Activated T-cell treated with anti-CD3 and anti-CD28 coated beads, Interleukin-2, amount 50 U/mL, for 4 hours (primary cell): ENCODE data around the gene JDP2. TPM values are rescaled to one million over a fixed set of nuclear protein-coding genes. Genes with fewer than 3 reads are reported as not detected.

Experiments
- ATAC-seq, 2 donors: fragments of 200-7000 bp; cut with Tn5 transposase; one replicate each; pipeline ENCODE4 v1.10.0; 2021
- DNase-seq: peaks from one replicate; pipeline ENCODE4 v3.0.0-alpha.2; 2020
- H3K27me3 Mint-ChIP-seq: one replicate; pipeline ENCODE4 v1.8.0; 2021; ENCODE audit warnings: low read depth, mixed read lengths
- H3K36me3 Mint-ChIP-seq: one replicate; pipeline ENCODE4 v1.8.0; 2022; ENCODE audit warnings: mixed read lengths; ENCODE audit not compliant: insufficient read depth
- H3K4me1 Mint-ChIP-seq: one replicate; pipeline ENCODE4 v1.8.0; 2021; ENCODE audit warnings: low read depth, mixed read lengths
- H3K4me3 Mint-ChIP-seq: one replicate; pipeline ENCODE4 v1.8.0; 2021; ENCODE audit warnings: mild to moderate bottlenecking, moderate library complexity, mixed read lengths
- H3K9me3 Mint-ChIP-seq: one replicate; pipeline ENCODE4 v1.8.0; 2021; ENCODE audit warnings: mixed read lengths
- total RNA-seq, 3 donors: library from RNA; stranded (reverse); gene quantifications; one replicate each; pipeline ENCODE4 v1.2.1, GENCODE V29; 2021

The JDP2 gene
- total RNA-seq, 3 donors from 2014 or later = 0.61 to 1.3 (median 1.3) TPM

GRCh38 chr14:75450381-75451276 lies 22.8 kb downstream of the JDP2 start:
- DNase-seq = no peak
- ATAC-seq = no peak
- no peaks in the 10 kb centered on the region for H3K36me3 Mint-ChIP-seq
- no peaks in the 10 kb centered on the region for H3K9me3 Mint-ChIP-seq
- no peaks in the 10 kb centered on the region for H3K4me1 Mint-ChIP-seq
- H3K4me3 Mint-ChIP-seq = no peak overlapping the region
- peaks cover 5% of the 10 kb centered on the region for H3K27me3 Mint-ChIP-seq

- ATAC-seq = no peak
- H3K4me1 Mint-ChIP-seq = no peaks in the 10 kb centered on the region
- no peaks in the 10 kb centered on the region for H3K36me3 Mint-ChIP-seq
- H3K4me3 Mint-ChIP-seq = no peak overlapping the region
- no peaks in the 10 kb centered on the region for H3K9me3 Mint-ChIP-seq
- H3K27me3 Mint-ChIP-seq = peaks cover 5% of the 10 kb centered on the region
- no peak for DNase-seq
Measured at GRCh38 chr14:75452324-75452723, 24.5 kb downstream of the JDP2 start.

GRCh38 chr14:75452900-75453816 lies 25.3 kb downstream of the JDP2 start:
- Mint-ChIP-seq H3K36me3 (no peaks in the 10 kb centered on the region), H3K4me1 (no peaks in the 10 kb centered on the region), H3K27me3 (peaks cover 5% of the 10 kb centered on the region), H3K4me3 (no peak overlapping the region), H3K9me3 (no peaks in the 10 kb centered on the region)
- DNase-seq (no peak), ATAC-seq (no peak)

GRCh38 chr14:75453817-75454434 lies 26.1 kb downstream of the JDP2 start:
- Mint-ChIP-seq H3K4me1 (peaks cover 5% of the 10 kb centered on the region), H3K9me3 (no peaks in the 10 kb centered on the region), H3K36me3 (no peaks in the 10 kb centered on the region), H3K27me3 (peaks cover 5% of the 10 kb centered on the region), H3K4me3 (no peak overlapping the region)
- DNase-seq (no peak), ATAC-seq (no peak)

- Mint-ChIP-seq H3K4me1 (peaks cover 7% of the 10 kb centered on the region), H3K27me3 (peaks cover 5% of the 10 kb centered on the region), H3K4me3 (no peak overlapping the region), H3K36me3 (no peaks in the 10 kb centered on the region), H3K9me3 (no peaks in the 10 kb centered on the region)
- ATAC-seq = no peak
- no peak for DNase-seq
Measured at GRCh38 chr14:75454963-75455546, 27.2 kb downstream of the JDP2 start.

GRCh38 chr14:75456069-75456996 lies 28.5 kb downstream of the JDP2 start:
- Mint-ChIP-seq H3K4me1 (peaks cover 7% of the 10 kb centered on the region), H3K36me3 (no peaks in the 10 kb centered on the region), H3K9me3 (no peaks in the 10 kb centered on the region), H3K27me3 (peaks cover 3% of the 10 kb centered on the region), H3K4me3 (no peak overlapping the region)
- DNase-seq (no peak), ATAC-seq (no peak)

- no peaks in the 10 kb centered on the region for H3K36me3 Mint-ChIP-seq
- H3K4me1 Mint-ChIP-seq = peaks cover 7% of the 10 kb centered on the region
- ATAC-seq = no peak
- H3K9me3 Mint-ChIP-seq = no peaks in the 10 kb centered on the region
- no peak overlapping the region for H3K4me3 Mint-ChIP-seq
- no peaks in the 10 kb centered on the region for H3K27me3 Mint-ChIP-seq
- no peak for DNase-seq
Measured at GRCh38 chr14:75456997-75457335, 29.1 kb downstream of the JDP2 start.

GRCh38 chr14:75457648-75458165 lies 29.9 kb downstream of the JDP2 start:
- H3K4me3 Mint-ChIP-seq = no peak overlapping the region
- H3K9me3 Mint-ChIP-seq = no peaks in the 10 kb centered on the region
- no peak for DNase-seq
- no peaks in the 10 kb centered on the region for H3K27me3 Mint-ChIP-seq
- H3K4me1 Mint-ChIP-seq = peaks cover 7% of the 10 kb centered on the region
- H3K36me3 Mint-ChIP-seq = no peaks in the 10 kb centered on the region
- ATAC-seq = no peak

GRCh38 chr14:75458305-75458704 lies 30.5 kb downstream of the JDP2 start:
- Mint-ChIP-seq H3K27me3 (no peaks in the 10 kb centered on the region), H3K4me3 (no peak overlapping the region), H3K9me3 (no peaks in the 10 kb centered on the region), H3K36me3 (no peaks in the 10 kb centered on the region), H3K4me1 (peaks cover 7% of the 10 kb centered on the region)
- no peak for ATAC-seq
- no peak for DNase-seq

GRCh38 chr14:75459099-75459741 lies 31.4 kb downstream of the JDP2 start:
- DNase-seq (no peak), ATAC-seq (no peak)
- Mint-ChIP-seq H3K36me3 (no peaks in the 10 kb centered on the region), H3K27me3 (no peaks in the 10 kb centered on the region), H3K4me1 (peaks cover 7% of the 10 kb centered on the region), H3K9me3 (no peaks in the 10 kb centered on the region), H3K4me3 (no peak overlapping the region)

- Mint-ChIP-seq H3K27me3 (no peaks in the 10 kb centered on the region), H3K4me3 (no peak overlapping the region), H3K4me1 (peaks cover 7% of the 10 kb centered on the region), H3K9me3 (no peaks in the 10 kb centered on the region), H3K36me3 (no peaks in the 10 kb centered on the region)
- ATAC-seq (no peak), DNase-seq (no peak)
Measured at GRCh38 chr14:75459791-75460190, 32.0 kb downstream of the JDP2 start.

- DNase-seq (no peak), ATAC-seq (no peak)
- Mint-ChIP-seq H3K36me3 (no peaks in the 10 kb centered on the region), H3K4me1 (peaks cover 7% of the 10 kb centered on the region), H3K4me3 (no peak overlapping the region), H3K9me3 (no peaks in the 10 kb centered on the region), H3K27me3 (no peaks in the 10 kb centered on the region)
Measured at GRCh38 chr14:75460394-75460793, 32.6 kb downstream of the JDP2 start.

GRCh38 chr14:75461303-75461702 lies 33.5 kb downstream of the JDP2 start:
- ATAC-seq (no peak), DNase-seq (no peak)
- H3K27me3 Mint-ChIP-seq = no peaks in the 10 kb centered on the region
- H3K36me3 Mint-ChIP-seq = no peaks in the 10 kb centered on the region
- H3K4me1 Mint-ChIP-seq = peaks cover 7% of the 10 kb centered on the region
- no peak overlapping the region for H3K4me3 Mint-ChIP-seq
- H3K9me3 Mint-ChIP-seq = no peaks in the 10 kb centered on the region
